CD4-positive, alpha-beta T cell treated with Interleukin-21 for 1 hour (primary cell): ENCODE measurements around the gene EPB41L4A.
A peak's percentile ranks its signal among the peaks of the same experiment; 100 is the strongest.

Experiments
- DNase-seq: peaks from one replicate; pipeline ENCODE4 v3.0.0-alpha.2; 2020

Gene EPB41L4A

DNA sequence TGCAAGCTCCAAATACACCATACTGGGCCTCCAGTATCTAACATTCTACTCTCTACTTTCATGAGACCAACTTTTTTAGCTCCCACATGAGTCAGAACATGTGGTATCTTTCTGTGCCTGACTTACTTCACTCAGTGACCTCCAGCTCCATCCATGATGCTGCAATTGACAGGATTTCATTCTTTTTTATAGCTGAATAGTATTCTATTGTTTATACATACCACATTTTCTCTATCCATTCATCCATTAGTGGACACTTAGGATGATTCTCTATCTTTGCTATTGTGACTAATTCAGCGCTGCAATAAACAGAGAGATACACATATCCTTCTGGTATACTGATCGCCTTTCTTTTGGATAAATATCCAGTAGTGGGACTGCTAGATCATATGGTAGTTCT lies 68.5 kb downstream of the EPB41L4A start:
- no peak for DNase-seq

DNA sequence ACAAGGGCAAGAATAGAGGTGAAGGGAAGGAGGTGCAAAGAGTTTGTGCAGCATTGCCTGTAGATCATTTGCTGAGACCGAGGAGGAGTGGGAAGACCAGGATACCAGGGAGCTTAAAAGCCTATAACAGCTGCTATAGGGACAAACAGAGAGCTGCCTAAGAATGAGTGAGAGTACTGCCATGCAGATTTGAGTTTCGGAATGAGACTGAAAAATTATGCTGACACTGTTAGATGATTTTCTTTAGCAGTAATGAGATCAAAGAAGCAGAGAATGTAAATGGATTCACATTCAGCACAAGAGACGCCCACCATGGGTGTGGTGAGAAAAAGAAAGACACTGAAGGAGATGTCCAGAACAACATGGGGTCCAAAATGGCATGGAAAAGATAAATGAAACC lies 69.7 kb downstream of the EPB41L4A start:
- DNase-seq = no peak

DNA sequence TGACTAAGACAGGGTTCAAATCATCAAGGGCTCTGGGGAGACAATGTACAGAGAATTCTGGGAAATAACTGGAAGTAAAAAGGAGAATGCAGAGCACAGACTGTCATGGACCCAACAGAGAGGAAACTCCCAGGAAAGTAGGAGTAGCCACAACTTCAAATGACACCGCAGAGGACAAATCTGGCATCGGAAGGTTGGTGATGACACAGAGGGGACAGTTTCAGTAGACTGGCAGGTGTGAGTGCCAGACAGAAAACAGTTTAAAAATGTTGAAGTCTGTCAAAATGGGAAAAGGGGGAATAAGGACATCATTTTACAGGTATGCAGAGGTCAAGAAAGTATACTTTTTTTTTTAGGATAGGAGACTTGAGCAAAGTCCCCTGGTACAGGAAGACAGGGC lies 70.2 kb downstream of the EPB41L4A start:
- DNase-seq = no peak

DNA sequence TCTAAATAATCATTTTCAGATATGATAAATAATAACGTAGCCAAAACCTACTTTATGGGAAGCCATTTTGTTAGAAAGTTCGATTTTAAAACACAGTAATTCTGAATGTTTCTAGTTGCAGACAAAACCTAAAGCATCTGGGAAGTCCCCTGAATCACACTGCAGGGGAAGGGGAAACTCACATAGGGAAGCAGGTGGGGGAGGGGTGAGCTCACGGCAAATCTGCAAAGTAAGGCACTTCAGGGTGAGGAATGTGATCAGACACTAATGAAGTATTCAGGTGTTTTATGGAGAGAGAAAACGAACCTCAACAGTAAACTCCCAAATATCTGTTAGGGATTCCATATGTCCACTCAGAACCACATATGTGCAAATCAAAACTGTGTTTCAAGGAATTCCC lies 70.7 kb downstream of the EPB41L4A start:
- DNase-seq = no peak

DNA sequence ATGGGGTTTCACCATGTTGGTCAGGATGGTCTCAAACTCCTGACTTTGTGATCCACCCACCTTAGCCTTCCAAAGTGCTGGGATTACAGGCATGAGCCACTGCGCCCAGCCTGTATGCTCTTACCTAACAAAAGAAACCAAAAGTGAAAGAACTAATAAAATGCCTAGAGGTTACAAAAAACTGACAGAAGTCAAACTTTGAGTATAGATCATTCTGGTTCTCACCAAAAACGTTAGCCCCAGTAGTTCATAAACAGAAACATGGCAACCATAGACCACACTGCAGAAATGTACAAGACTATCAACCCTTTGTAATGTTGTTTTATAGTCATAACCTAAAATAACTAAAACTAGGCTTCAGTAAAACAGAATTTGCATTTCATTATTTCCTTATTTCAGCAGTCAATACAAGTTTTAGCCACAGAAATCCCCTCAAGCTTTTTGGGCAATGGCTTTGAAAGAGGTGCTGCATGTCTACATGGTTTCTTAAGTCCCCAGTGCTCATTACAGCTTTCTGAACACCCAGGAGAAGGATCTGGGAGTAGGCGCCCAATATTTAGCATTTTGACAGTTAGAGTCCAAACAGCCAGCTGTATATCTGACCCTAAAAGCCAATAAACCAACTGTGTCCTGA lies 72.5 kb downstream of the EPB41L4A start:
- DNase-seq = no peak

DNA sequence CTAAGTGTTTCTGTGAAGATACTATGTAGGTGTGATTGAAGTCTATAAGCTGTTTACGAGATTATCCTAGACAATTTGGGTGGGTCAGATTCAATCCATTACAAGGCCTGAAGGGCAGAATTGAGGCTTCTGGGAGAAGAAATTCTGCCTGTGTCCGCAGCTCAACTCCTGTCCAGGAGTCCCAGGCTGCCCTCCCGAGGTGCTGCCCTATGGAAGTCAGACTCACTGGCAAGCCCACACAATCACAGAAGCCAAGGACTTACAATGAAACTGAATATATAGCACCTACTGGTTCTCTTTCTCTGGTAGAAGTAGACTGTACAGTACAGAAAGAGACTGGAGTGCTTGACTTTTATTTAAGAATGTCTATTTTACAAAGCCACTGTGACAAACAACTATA lies 74.5 kb downstream of the EPB41L4A start:
- no peak for DNase-seq

DNA sequence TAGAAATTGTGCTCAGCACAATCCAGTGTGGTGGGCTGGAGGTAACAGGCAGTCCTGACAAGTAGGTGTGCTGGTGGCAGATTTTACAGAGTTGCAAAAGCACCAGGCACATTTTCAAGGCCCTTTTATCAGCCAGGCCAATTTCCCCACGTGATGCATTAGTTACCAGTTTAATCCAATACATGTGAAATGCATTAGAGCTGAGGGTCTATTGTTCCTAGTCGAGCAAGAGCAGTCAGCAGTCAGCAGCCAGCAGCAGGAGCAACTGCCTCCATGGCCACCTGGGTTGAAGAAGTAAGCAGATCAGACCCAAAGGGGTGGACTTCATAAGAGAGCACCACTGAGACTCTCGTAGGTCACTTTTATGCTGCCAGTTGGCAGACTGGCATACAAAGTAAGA lies 76.7 kb downstream of the EPB41L4A start:
- DNase-seq = no peak

DNA sequence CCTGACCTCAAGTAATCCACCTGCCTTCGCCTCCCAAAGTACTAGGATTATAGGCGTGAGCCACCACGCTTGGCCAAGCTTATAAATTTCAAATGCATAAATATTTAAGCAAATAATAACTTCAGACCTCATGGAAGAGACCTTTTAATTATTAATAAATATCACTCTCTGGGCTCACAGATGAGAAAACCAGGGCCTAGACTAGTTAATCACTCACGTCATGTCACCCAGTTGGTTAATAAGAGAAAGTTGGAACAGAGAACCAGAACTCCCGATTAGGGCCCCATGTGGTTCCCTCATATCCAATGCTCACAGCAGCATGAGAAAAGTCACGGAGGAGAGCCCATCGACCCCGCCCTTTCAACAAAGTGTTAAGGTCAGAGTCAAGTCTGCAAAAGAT lies 79.3 kb downstream of the EPB41L4A start:
- no peak for DNase-seq

DNA sequence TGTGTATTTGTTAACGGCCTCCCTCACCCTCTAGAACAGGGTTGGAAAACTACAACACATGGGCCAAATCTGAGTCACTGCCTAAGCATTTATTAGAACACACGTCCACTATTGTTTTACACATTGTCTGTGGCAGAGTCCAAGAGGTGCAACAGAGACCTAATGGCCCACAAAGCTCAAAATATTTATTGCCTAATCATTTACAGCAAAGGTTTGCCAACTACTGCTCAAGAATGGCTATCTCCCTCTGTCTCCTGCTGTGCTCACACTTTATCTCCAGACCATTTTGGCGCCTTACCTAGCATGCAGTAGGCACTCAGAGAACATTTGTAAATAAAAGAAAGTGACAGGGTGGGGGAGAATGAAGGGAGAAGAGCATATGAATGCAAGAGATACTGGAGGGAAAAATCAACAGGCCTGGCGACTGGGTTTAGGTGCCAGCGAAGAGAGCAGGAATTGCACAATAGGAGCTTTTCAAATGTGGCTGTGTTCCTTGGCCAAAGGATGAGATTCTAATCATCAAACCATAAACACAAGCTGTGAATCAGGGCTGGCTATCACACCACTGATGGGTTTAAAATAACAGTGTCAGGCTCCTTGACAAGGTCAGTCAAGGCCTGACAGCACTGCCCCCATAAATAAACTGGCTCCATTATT lies 80.3 kb downstream of the EPB41L4A start:
- no peak for DNase-seq

DNA sequence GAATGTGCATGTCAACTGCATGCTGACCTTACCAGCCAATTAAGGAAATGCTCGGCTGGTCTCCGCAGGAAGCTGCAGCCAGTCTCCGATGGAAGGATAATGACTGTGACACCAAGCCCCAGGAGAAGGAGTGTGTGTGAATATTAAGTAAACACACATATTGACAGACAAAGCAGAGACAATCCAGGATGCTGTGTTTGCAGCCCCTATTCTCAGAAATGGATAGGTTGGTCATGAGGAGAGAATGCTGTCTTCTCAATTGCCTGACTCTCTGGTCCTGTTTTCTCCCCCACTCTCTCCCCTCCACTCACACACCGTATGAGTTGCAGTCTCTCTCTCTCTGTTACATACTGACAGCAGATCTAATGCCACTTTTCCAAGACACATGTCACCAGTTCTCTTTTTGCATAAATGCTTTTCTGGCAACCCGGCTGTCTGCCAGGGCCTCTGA lies 85.7 kb downstream of the EPB41L4A start:
- DNase-seq = no peak

DNA sequence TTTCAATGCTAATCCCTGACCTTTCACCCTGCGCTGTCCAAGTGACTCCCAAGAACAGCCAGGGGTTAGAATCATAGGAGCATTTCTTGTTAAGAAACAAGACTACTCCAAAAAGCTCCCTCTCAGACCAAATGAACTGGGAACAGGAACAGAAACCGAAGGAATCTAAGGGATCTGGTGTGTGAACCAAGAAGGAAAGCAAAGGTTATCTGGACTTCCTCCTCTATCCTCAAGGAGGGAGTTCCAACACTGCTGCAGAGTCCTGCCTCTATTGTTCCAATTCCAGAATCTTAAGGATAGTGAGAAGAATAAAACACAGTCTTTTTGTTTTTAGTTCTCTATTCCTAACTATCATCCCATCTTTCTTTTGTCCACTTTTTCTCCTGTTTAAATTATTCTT lies 87.2 kb downstream of the EPB41L4A start:
- DNase-seq = no peak

DNA sequence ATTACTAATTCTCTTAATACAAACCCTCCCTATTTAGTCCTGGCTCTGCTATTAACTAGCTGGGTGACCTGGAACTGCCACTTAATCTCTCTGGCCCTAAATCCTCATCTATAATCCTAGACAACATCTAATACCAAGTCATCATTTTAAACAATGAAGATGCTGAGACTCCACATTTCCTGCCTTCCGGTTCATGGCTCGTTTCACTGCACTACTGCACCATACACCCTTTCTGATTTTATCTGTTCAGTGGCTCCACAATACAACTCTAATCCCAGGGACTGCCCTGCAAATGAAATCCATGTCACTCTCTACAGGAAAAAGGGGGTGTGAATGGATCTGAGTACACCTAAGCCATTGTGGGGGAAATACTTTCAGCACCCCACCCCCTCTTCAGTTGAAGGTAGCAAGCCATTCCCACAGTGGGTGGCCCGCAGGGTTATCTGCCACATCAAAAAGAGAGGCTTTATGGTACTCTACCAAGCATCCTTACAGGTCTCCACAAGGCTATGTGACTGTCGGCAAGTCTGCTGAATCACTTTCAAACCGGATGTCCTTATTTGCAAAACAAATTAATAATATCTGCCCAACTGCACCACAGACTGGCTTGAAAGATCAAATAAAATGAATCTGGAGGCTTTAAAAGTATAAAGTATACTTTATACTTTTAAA lies 89.5 kb downstream of the EPB41L4A start:
- DNase-seq = peak; percentile 20

DNA sequence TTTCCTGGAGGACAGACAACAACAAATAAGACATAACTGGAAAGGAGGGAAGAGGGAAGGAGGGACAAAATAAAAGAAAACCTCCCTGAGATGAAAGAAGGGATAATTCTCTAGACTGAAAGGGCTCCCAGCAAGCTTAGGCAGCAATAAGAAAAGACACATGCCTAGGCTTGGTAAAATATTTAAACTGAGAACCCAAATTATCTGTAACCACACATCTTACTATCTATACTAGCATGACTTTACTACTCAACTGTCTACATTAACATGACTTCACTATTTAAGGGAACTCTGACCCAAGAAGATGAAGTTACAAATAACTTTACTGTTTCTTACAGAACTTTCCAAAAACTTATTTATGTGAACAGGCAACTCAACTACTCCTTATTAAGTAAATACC lies 95.9 kb downstream of the EPB41L4A start:
- DNase-seq = no peak

DNA sequence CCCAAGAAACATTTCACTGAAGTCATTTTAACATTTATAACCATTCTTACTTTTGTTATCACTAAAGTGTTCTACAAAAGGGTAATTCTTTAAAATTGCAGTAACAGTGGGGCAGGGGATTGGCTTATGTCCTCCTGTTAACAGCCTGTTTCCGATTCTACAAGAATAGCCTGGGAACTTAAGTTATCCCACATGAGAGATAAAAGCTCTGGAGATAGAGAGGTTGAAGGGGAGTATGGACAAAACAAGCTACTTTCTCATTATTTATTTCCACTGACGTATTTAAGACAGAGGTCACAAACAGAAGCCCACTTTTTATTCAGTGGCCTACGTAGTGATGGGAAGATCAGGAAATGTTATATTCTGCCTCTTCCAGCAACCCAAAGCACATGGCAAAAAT lies 98.7 kb downstream of the EPB41L4A start:
- DNase-seq = no peak

DNA sequence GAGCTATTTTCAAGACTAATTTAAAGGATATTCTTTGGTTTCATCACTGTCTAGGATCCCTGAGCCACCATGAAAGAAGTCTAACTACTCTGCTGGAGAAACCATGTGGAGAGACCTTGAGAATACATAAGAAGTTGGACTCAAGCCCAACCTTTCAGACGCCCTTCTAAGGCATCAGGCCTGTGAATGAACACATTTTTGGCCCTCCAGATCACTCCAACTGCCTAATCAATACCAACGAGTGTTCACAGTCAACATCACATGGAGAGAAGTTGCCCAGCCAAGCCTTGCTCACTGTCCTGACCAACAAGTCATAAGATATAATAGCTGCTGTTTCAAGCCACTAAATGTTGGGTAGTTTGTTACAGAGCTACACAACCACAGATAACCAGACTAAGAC lies 100.7 kb downstream of the EPB41L4A start:
- no peak for DNase-seq

DNA sequence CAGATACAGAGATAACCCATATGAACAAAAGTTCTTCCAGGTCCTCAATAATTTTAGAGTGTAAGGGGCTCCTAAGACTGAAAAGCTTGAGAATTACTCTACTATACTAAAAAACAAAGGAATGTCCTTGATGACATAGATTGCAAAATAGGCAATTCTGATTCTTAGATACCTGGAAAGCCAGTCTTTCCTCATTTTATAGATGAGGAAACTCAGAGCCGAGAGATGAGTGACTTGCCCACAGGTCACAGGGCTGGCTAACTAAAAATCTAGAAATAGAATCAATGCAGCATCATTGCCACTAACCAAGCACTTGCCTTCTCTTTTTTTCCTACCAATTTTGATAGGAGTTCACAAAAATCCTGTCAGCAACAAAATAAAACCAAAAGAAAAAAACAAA lies 101.2 kb downstream of the EPB41L4A start:
- no peak for DNase-seq

DNA sequence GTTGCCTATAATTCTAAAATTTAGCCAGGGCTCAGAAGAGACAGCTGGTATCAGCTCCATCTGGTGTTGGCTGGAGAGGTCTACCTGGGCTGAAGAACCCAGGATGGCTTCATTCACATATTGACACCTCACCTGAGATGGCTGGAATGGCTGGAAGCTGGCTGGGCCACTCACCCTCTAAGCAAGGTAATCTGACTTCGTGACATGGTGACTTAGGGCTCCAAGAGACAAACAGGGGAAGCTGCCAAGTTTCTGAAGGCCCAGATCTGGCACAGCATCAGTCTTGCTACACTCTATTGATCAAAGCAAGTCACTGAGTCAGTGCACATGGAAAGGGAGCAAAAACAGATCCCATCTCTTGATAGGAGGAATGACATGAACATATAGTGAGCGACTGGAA lies 102.3 kb downstream of the EPB41L4A start:
- no peak for DNase-seq

DNA sequence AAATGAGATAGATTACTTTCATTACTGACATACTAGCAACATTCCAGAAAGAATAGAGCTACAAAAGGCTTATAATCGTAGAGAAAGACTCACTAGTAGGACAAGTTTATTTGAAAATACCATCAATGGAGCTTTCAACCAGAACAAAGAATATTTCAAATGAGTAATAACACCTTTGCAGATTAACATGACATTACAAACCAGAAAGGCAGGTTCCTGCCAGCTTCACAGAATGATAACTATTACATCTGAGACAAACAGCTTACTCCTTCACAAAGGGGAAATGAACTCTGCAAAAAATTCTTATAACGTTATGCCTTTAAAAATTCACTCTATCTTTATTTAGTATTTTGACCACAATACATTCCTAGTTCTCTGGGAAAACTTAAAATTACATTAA lies 103.1 kb downstream of the EPB41L4A start:
- DNase-seq = no peak

DNA sequence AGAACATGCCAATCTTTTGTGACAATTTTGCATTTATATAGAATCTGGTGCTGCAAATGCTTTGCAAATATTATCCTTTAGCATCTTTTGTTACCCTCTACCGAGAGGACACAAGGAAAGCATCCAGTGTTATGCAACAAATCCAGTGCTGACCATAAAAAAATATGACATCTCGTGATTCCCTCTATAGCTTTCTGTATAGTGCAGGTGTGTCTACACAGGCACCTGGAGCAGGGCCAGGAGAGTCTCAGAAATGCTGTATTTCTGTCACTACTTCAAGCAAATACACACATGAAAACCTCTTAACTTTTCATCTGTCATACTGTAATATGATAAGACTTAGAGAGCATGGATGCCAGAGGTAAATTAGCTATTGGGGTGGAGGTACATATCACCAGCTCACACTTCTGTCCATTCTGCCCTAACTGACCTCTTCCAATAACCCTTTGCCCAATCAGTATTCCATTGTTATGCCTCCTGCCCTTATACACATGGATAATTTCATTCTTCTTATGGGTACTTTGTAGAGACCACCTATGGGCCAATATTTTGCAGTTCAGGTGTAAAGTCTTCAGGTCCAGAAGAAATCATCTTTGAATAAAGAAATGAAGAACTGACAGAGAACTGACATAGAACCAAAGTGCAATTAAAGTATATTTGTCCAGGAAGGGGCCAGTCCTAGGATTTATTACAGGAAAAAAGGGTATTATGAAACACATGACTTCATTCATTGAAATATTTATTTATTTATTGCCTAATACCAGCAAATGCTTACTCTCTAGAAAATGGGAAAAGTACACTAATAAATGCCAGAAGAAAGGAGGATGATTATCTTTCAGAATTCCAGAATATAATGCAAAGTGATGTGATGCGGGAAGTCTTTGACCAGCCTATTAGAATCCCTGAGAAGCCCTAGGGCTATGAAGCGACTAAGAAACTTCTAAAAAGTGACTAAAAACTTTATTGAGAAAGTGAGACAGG lies 106.5 kb downstream of the EPB41L4A start:
- no peak for DNase-seq

DNA sequence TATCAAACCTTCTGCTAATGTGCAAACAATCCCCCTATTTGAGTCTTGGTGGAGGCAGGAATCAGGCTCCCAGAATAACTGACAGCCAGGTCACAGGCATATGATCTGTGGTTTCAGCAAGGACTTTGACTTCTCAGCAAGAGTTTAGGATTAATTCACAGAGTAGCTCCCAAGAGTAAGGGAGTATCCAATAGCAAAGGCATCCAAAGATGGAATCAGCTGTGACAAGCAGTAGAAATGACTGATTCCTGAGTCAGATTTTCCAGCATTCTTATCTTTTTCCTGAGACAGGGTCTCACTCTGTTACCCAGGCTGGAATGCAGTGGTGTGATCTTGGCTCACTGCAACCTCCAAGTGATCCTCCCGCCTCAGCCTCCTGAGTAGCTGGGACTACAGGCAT lies 108.3 kb downstream of the EPB41L4A start:
- no peak for DNase-seq

DNA sequence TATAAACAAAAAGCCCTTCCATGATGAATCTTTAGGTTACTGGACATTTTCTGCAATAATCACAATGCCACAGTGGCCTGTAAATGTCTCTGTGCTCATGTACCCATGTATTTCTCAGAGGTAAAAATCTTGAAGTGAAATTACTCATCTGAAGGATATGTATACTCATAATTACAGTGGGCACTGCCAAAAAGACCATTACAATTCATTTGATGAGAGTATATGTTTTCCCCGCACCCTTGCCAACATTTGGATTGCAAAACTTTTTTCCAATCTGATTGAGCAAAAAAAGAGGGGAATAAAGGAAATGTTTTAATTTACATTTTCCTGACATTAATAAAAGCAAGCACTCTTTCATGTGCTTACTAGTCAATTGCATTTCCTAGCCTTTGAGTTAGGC lies 110.5 kb downstream of the EPB41L4A start:
- no peak for DNase-seq

DNA sequence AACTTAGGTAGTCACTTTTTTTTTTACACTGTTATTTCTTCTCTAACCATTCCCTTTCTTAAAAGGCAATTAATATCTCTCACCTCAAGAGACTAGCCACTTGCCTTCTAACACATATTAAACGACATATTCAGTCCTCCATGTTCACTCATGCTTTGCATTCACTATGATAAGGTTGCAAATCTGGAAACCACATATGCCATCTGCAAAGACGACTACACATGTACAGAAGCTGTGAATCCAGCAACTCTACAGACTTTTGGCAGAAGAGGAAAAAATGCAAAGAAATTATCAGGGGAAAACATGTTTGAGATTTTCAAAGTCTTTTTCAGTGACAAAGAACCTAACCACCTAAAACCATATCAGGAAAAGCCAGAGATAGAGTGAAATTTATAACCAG lies 112.1 kb downstream of the EPB41L4A start:
- no peak for DNase-seq

DNA sequence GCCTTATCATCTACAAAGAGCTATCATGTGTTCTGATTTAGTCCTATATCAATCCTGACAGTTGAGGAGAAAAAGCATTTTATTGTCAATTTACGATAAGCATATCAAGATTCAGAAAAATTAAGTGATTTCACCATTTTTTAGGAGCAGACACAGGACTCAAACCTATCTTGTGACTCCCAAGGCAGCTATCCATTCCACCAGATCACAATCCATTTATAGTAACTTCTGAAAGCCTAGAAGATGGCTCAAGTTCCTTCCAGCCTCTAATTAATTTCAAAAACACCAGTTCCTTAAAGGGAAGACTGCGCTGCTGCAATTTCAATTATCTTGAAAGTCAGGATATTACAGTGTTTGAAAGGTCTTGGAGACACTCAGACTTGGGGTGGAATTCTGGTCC lies 114.3 kb downstream of the EPB41L4A start:
- no peak for DNase-seq
